ENCODE results near the gene RASSF7.
A peak's percentile ranks its signal among the peaks of the same experiment; 100 is the strongest.

The RASSF7 gene

DNA sequence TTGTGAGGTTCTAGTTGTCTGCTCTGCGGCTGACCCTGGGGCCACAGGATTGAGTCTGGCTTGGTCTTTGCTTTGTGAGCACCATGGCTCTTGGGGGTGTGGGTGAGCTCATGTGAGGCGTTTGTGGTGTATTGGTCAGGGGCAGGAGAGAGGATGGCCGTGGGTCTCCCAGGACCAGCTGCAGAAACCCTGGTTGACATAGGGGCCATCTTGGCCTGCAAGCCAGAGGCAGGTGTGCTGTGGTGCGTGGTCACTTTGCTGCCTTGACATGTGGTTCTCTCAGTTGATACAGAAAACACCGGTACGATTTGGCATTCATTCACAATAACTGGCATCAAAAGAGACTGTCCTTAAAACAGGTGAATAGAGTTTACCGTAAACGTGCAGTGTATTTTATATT is 26.8 kb downstream of the RASSF7 start:
- DNase-seq = no peak

GRCh38 chr11:587978-588380 is 27.2 kb downstream of the RASSF7 start:
- DNase-seq = peak; percentile 67 to 82

- DNase-seq = no peak
Measured at GRCh38 chr11:589798-590197, 29.0 kb downstream of the RASSF7 start.

DNA sequence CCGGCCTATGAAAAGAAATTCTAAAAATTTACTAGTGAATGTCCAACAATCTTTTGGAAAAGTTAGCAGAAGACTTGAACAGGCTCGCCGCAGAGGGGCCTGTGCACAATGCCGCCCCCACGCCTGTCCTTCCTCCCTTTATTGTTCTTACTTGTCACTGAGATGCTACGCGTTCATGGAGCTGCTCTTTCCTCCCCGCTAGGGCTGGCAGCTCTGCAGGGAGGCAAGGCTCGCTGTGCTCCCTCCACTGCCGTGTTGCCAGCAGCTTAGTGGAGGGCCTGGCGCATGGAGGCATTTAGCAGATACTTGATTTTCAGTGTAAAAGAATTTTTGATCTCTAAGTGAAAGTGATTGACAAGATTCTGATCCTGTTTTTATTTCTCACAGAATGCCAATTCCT is 30.2 kb downstream of the RASSF7 start:
- DNase-seq = no peak

DNA sequence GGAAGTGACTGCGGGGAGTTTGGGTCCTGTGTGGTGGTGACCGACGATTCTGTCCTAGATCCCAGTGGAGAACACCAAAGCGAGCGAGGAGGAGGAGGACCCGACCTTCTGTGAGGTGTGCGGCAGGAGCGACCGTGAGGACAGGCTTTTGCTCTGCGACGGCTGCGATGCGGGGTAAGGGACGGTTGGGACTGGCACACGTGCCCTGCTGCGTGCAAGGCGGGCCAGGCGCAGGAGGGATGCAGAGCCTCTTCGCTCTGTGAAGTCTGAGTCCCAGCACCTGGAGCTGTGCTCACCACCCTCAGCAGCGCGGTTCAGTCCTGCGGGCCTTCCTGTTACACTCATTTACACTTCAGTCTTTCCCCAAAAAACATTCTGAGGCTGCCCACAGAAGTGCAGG is 31.7 kb downstream of the RASSF7 start:
- no peak for DNase-seq

- no peak for DNase-seq
Measured at GRCh38 chr11:592918-593317, 32.1 kb downstream of the RASSF7 start.

DNA sequence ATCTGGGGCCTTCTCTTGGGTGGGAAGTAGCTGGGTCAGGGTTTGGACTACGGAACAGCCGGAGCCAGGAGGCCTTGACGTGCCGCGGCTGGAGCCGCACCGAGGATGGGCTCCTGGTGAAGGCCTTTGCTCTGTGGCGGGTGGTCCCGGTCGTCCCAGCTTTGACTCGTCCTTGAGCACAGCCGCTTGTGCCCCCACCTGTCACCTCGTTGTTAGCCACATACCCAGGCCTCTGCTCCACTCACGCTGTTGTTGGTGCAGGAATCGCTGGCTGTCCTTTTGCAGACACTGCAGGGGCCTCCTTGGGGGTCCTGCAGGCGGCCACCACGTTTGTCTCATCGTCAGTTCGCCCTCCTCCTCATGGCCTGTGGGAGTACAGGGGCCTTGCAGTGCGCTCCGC is 32.6 kb downstream of the RASSF7 start:
- DNase-seq = no peak

GRCh38 chr11:595400-595799 is 34.6 kb downstream of the RASSF7 start:
- DNase-seq = no peak

DNA sequence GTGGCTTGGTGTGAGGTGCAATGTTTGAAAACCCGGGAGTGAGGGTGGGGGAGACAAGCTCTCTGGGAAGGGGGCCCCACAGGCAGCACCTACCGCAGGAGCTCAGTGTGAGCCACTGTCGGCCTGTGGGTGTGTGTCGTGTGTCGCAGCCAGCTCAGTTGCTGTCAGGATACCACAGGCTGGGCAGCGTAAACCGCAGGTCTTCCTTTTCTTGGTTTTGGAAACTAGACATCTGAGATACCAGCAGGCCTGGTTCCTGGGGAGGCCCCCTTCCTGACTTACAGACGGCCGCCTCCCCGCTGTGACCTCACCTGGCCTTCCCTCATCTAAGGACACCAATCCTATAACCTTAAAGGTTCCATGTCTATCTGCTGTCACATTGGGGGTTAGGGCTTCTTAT is 35.6 kb downstream of the RASSF7 start:
- no peak for DNase-seq

DNA sequence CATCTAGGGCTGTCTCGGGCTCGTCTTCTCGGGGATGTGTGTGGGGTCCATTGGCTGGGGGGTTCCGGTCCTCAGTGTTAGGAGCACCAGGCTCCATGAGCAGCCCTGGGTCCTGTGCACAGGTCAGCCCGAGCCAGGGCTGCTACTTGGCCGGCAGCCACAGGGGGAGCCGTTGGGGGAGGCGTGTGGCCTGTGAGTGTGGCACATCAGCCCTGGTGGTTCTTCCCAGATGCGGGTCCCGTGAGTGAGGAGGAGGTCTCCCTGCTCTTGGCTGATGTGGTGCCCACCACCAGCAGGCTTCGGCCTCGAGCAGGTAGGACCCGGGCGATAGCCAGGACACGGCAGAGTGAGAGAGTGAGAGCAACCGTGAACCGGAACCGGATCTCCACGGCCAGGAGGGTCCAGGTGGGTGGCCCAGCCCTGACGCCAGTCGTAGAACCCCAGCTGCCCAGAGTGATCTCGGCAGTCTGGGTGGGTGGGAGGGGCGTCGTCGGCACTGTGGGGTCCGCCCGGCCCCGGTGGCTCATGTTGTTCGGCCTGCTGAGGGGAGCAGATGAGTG is 36.5 kb downstream of the RASSF7 start:
- no peak for DNase-seq

DNA sequence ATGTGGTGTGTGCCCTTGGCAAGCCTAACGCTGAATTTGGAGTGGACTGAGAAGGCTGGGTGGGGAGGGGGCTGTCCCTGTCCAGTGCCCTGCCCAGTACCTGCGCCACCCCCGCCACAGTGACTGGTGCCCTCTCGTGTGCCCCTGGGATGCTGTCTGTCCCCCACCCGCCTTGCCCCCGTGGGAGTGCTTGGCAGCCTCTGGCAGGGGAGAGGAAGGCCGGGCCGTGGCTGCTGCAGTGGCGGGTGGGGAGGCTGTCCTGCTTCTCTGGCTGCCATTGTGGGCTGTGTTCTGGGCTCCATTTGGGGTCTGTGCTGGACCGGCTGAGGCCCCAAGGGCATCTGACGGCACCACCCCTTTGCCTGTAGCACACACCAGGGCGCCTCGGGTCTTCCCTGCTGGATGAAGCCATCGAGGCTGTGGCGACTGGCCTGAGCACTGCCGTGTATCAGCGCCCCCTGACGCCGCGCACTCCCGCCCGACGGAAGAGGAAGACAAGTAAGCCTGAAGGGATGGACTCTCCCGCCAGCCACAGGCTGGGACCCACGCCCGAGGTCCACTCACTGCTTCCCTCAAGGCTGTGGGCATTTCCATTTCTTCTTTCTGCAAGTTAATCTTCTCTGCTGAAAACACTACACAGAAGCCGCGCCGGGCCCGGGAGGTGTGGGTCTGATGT is 37.4 kb downstream of the RASSF7 start:
- no peak for DNase-seq

- DNase-seq = no peak
Measured at GRCh38 chr11:601573-602245, 40.9 kb downstream of the RASSF7 start.

DNA sequence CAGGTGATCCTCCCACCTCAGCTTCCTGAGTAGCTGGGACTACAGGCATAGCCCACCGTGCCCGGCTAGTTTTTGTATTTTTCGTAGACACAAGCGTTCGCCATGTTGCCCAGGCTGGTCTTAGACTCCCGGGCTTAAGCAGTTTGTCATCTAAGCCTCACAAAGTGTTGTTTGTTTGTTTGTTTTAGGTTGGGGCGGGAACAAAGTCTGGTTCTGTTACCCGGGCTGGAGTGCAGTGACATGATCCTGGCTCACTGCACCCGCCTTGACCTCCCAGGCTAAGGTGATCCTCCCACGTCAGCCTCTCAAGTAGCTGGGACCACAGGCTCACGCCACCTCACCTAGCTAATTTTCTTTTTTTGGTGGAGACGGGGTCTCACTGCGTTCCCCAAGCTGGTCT is 42.4 kb downstream of the RASSF7 start:
- no peak for DNase-seq

DNA sequence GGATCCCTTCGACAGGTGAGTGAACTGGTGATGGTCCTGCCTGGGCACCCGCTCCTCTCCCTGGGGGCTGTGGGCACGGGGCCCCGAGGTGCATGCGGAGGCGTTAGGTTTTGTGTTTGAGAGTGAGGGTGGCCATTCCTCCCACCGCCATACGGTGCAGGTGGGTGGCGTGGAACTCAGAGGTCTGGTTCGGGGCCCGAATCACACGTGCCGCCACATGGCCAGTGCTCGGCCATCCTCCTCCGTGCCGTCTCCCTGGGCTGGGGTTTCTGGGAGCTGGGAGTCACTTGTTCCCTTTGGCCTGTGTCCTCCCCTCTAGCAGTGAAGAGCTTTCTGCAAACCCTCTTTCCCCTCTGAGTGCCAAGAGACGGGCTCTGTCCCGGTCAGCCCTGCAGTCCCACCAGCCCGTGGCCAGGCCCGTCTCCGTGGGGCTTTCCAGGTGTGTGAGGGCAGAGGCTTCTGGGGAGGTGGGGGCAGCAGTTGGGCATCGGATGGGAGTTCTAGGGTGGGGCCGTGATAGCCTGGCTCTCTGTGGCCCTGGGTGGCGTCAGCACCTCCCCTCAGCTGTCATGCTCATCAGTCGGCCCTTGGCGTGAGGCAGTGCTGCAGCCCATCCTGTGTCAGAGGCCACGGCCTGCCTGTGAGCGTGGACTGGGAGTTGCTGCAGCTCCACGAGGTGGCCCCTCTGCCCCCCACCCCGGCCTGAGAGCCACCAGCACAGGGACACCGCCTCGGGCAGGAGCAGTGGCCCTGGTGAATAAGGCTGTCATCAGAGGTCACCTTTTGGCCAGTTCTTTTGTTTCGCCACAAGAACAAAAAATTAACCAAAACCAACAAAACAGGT is 44.7 kb downstream of the RASSF7 start:
- no peak for DNase-seq

DNA sequence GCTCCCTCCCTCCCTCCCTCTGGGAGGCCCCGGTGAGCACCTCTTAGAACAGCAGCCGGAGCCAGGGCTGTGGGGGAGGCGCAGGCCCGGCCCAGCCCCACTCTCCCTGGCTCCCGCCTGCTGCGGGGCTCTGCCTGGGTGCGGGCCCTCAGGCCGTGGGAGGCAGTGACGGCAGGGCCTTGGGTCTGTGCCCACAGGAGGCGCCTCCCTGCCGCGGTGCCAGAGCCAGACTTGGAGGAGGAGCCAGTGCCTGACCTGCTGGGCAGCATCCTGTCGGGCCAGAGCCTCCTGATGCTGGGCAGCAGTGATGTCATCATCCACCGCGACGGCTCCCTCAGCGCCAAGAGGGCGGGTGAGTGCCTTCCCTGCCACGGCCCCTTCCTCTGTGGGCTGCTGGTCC is 45.5 kb downstream of the RASSF7 start:
- DNase-seq = no peak

DNA sequence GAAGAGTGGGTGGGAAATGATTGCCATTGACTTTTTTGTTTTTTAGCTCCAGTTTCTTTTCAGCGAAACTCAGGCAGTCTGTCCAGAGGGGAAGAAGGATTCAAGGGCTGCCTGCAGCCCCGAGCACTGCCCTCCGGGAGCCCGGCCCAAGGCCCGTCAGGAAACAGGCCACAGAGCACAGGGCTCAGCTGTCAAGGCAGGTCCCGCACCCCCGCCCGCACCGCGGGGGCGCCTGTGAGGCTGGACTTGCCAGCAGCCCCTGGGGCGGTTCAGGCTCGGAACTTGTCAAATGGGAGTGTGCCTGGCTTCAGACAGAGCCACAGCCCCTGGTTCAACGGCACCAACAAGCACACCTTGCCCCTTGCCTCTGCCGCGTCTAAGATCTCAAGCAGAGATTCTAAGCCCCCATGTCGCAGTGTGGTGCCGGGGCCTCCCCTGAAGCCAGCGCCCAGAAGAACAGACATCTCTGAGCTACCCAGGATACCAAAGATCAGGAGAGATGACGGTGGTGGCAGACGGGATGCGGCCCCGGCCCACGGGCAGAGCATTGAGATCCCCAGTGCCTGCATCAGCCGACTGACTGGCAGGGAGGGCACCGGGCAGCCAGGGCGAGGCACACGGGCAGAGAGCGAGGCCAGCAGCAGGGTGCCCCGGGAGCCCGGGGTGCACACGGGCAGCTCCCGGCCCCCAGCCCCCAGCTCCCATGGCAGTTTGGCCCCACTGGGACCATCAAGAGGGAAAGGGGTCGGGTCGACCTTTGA is 46.4 kb downstream of the RASSF7 start:
- no peak for DNase-seq

GRCh38 chr11:607971-608659 is 47.3 kb downstream of the RASSF7 start:
- no peak for DNase-seq

GRCh38 chr11:608791-609251 is 48.1 kb downstream of the RASSF7 start:
- DNase-seq = no peak

- DNase-seq = no peak
Measured at GRCh38 chr11:609341-609811, 48.6 kb downstream of the RASSF7 start.

GRCh38 chr11:610146-610801 is 49.5 kb downstream of the RASSF7 start:
- DNase-seq = no peak
